ENCODE data around the gene CITED1. TPM values are rescaled to one million over a fixed set of nuclear protein-coding genes. Genes with fewer than 3 reads are reported as not detected.

Gene CITED1
- under 0.01 and 0.18 TPM in 2 replicates for total RNA-seq (2012; rRNA removed)
- polyA plus RNA-seq (2012; rRNA removed) = 0.24 TPM in 1 of 2 replicates, not detected in the other
- not detected in 2 replicates for polyA plus RNA-seq (2012; cell fraction: cytosol; rRNA removed)
- 0.08 and 0.24 TPM in 2 replicates for polyA plus RNA-seq (2012; cell fraction: nucleus; rRNA removed; ENCODE audit: low replicate concordance)
- not detected for Bru-seq, nascent RNA
- BruChase-seq, experiment 1, labeled RNA remaining after a 6-hour chase = not detected
- BruChase-seq, experiment 2, labeled RNA remaining after a 2-hour chase = not detected
- long read RNA-seq = 0 reads

GRCh38 chrX:72305286-72306084, at the start of gene CITED1:
Gene CITED1 (minus strand): TSS chrX:72305914. CDS start chrX:72302869, 3,045 bp downstream.
- dilution Hi-C loops (cut with HindIII; ENCODE audit: low sequenced_read_pairs, unreplicated experiment) (no loop called here), intact Hi-C loops (cut with micrococcal nuclease) (loop anchor here (5.0 kb wide), 1 partner anchor 237 kb away; no protein-coding TSS in a partner anchor)
- H2BK15ac ChIP-seq (ENCODE audit: low read depth, low read length) = no peak within 1 kb of the TSS

More at GRCh38 chrX:72305286-72306084, at the start of gene CITED1:
- ChIA-PET CTCF (no interaction called here), POLR2A (ENCODE audit: unreplicated experiment) (no interaction called here)
- Histone ChIP-seq H2AK9ac (replicated peaks; ENCODE audit: low read depth, low read length, poor library complexity) (peak within 1 kb of the TSS; percentile 58), H3K4me3 (ENCODE audit: insufficient read depth, low read depth, low read length) (peak within 1 kb of the TSS; percentile 65), H3K23ac (ENCODE audit: low read depth, low read length) (no peak within 1 kb of the TSS; the same call in 1 of the 2 replicates), H4K91ac (ENCODE audit: insufficient read depth, low read depth, low read length) (no peak within 1 kb of the TSS), H3K27me3 (ENCODE audit: control insufficient read depth, insufficient read depth, low read length) (peaks cover 90% of the 10 kb centered on the region), H2BK5ac (ENCODE audit: low read depth, low read length, poor library complexity, severe bottlenecking) (no peak within 1 kb of the TSS), H4K20me1 (ENCODE audit: insufficient read depth, low read length) (no peaks in the 10 kb centered on the region; the same call in none of the 2 replicates), H3K4me1 (ENCODE audit: control insufficient read depth, insufficient read depth, low read length) (peaks cover 4% of the 10 kb centered on the region; the same call in 1 of the 2 replicates), H3K27ac (ENCODE audit: insufficient read depth, low read length) (no peak within 1 kb of the TSS), H2BK20ac (ENCODE audit: low read depth, low read length) (no peak within 1 kb of the TSS), H3K4me2 (ENCODE audit: low read depth, low read length) (peak within 1 kb of the TSS; percentile 88), H3K36me3 (ENCODE audit: control insufficient read depth, insufficient read depth, low read length) (no peaks in the 10 kb centered on the region), H3K18ac (ENCODE audit: low read depth, low read length) (no peak within 1 kb of the TSS), H3K4ac (ENCODE audit: low read depth, low read length) (no peak within 1 kb of the TSS), H3K79me1 (ENCODE audit: low read depth in 1 of 2, low read length in 2 of 2) (no peaks in the 10 kb centered on the region), H2BK120ac (ENCODE audit: low read depth, low read length) (no peak within 1 kb of the TSS), H3K56ac (ENCODE audit: extremely low read depth, insufficient read depth, low read length) (no peak within 1 kb of the TSS), H3K9me3 (ENCODE audit: control insufficient read depth, insufficient read depth, low read length) (no peaks in the 10 kb centered on the region), H2AK5ac (ENCODE audit: low read depth, low read length) (no peak within 1 kb of the TSS), H4K8ac (ENCODE audit: low read depth in 2 of 2, low read length in 2 of 2) (no peak within 1 kb of the TSS), H3K14ac (replicated peaks; ENCODE audit: low read depth, low read length) (no peak within 1 kb of the TSS), H3K9ac (ENCODE audit: low read depth, low read length) (no peak within 1 kb of the TSS), H2AFZ (replicated peaks; ENCODE audit: low read length, poor library complexity) (peak within 1 kb of the TSS; percentile 90), H4K5ac (ENCODE audit: low read depth, low read length) (no peak within 1 kb of the TSS), H3K9me1 (ENCODE audit: insufficient read depth, low read length) (no peaks in the 10 kb centered on the region)
- DNase-seq (no peak), ATAC-seq (ENCODE audit: low read depth) (peak; percentile 7; the same call in 1 of the 2 replicates)
- 7% methylated on average over 25 of the region's 68 CpGs; no CpG with 5 or more reads in 1 of the 2 experiments for WGBS, 2 experiments (ENCODE audit: extremely low coverage in 2 of 2, insufficient read length in 1 of 2)
- in situ Hi-C loops (cut with MboI; ENCODE audit: low sequenced_read_pairs) = no loop called here
- BruUV-seq (replicated peaks) = no TSS peak
- TF ChIP-seq MXI1 (IDR thresholded peaks at IDR 0.05; ENCODE audit: borderline replicate concordance, low read depth, low read length) (no peak), RFX5 (IDR thresholded peaks at IDR 0.05; ENCODE audit: low read depth, low read length) (no peak)
